Amniotic stem cell (primary cell): ENCODE measurements around the gene OTUB2.
A peak's percentile ranks its signal among the peaks of the same experiment; 100 is the strongest.

Source experiments
- DNase-seq: peaks from one replicate; lab custom pipeline; 2025; lab: John Stamatoyannopoulos, UW

OTUB2 gene

GRCh38 chr14:94021416-94022157 is 4.6 kb upstream of the OTUB2 start:
- no peak for DNase-seq

DNA sequence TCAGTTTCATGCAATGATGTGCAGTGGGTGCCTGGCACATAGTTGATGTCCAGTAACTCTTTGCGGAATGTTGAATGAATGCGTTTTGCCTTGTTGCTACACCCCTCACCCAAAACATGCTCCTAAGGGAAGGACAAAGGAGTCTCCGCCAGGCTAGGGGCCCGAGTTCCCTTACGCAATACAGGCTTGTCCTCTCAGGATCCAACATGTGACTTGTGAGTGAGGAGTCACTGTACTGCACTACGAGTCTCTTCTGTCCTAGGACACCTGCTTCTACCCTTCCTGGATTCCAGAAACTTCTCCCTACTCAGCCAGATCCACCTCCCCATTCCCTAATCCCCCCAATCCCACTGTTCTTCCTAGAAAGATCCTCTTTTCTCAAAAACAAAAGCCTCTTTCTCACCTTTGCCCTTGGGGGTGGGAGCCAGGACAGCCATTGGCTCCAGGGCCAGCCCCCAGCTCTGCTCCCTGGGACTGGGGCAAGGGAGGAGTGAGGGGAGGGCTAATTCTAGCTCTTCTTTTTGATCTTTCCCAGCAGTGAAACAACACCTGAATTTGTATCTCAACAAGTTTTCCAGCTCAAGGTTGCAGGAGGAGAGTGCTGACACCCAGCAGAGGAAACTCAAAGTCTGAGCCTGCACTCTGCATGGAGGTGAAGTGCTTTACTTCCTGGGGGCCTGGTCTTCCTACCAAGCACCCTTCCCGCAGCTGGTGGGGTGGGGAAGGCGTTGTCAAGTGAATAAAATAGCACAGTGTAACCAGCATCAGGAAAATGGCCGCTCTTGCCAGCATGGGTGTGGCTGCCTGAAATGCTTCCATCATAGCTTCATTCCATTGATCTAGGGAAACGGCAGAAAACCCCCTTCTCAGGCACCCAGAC is 3.4 kb upstream of the OTUB2 start:
- DNase-seq: no peak

DNA sequence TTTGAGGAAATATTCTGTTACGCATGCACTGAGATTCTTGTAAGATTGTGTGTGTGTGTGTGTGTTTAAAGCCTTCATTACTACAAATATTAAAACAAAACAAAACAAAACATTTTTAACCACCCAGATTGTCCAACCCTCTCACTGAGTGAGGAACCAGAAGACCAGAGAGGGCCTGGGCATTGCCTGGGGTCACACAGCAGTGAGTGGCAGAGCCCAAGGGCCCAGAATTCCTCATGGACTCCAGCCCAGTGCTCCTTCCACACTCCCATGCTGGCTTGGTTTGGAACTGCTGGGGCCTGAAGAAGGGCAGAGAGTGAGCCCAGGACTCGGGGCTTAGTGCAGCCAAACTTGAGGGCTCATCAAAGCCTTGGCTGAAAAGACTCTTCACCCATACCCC is 1.6 kb upstream of the OTUB2 start:
- DNase-seq: no peak

- DNase-seq: no peak
Observed at GRCh38 chr14:94025720-94026119, 420 bp upstream of the OTUB2 start.

- no peak for DNase-seq
Observed at GRCh38 chr14:94026889-94027469, 839 bp downstream of the OTUB2 start.

DNA sequence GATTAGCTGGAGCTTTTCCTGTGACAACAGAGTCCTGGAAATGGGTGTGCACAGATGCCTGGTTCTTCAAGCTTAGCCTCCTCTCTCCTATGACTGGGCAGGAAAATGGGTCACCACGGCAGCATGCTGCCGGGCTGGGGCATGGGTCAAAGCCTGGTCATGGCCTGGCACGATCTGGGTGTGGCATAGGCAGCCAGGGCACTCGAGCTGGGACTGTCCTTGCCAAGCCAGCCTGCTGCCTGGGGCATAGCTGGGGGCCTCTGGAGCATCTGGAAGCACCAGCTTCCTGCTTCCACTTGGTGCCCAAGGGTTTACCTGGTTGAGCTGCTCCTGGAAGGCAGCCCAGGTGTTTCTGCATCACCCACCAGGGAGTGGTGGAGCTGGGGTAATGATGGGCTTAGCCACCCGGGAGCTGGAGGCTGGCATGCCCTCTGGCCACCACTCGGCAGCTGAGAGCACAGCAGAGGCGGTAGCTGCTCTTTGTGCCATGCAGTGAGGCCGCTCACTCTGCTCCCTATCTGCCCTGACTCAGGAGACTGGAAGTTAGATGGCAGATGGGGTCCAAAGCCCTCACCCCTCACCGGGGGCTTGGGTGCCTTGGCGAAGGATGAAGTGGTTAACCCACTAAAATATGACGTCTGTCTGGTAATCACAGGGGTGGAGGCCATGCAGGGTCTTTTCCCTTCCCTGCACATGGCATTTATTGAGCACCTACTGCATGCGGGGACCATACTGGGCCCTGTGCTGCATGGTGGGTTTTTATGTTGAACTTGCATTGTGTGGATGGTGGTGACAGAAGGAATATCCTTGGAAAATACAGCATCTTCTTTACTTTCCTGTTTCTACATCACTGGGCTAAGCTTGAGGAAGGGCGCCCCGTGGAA is 1.7 kb downstream of the OTUB2 start:
- DNase-seq: no peak

GRCh38 chr14:94028450-94028826 is 2.3 kb downstream of the OTUB2 start:
- no peak for DNase-seq

DNA sequence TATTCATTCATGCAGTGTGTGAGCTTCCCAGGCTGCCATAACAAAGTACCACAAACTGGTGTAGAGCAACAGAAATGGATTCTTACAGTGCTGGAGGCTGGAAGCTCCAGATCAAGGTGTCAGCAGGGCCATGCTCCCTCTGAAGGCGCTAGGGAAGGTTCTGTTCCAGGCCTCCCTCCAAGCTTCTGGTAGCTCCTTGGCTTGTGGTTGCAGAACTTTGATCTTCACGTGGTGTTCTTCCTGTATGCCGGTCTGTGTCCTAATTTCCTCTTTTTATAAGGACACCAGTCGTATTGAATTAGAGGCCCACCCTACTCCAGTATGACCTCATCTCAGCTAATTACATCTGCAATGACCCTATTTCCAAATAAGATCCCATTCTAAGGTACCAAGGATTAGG is 3.1 kb downstream of the OTUB2 start:
- DNase-seq: no peak

GRCh38 chr14:94029671-94030203 is 3.6 kb downstream of the OTUB2 start:
- DNase-seq: no peak

DNA sequence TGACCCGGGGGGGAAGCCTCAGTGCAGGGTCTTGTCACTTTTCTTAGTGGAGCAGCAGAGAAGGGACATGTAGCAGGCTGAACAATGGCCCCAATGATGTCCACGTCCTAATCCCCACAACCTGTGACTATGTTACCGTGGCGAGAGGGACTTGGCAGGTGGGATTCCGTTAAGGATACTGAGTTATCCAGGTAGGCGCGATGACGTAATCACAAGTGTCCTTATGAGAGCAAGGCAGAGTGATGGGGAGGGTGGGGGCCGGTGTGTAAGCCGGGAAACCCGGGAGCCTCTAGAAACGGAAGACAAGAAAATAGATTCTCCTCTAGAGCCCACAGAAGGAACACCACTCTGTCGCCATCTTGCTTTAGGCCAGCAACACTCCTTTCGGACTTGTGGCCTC is 4.4 kb downstream of the OTUB2 start:
- no peak for DNase-seq

- no peak for DNase-seq
Observed at GRCh38 chr14:94031161-94031882, 5.2 kb downstream of the OTUB2 start.

DNA sequence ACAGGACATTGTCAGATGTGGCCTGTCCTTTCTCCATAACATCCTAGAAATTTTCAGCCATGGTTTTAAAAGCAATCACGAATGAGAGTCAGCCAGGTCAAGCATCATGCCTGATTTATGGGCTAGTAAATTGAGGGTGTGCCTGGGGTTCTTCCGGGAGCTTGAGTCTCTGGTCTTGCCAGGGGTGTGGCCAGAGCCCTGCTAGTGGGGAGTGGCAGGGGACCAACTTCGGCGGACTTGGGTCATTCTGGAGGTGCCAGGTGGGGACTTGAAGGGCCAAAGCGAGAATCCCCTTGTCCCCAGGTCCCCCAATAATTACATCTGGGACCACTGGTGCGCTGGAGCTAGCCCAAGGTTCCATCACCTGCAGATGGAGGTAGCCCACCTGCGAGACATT is 5.7 kb downstream of the OTUB2 start:
- no peak for DNase-seq

GRCh38 chr14:94034886-94035285 is 8.7 kb downstream of the OTUB2 start:
- DNase-seq: no peak

GRCh38 chr14:94036313-94037167 is 10.4 kb downstream of the OTUB2 start:
- DNase-seq: peak; percentile 27

GRCh38 chr14:94037954-94038353 is 11.8 kb downstream of the OTUB2 start:
- no peak for DNase-seq

DNA sequence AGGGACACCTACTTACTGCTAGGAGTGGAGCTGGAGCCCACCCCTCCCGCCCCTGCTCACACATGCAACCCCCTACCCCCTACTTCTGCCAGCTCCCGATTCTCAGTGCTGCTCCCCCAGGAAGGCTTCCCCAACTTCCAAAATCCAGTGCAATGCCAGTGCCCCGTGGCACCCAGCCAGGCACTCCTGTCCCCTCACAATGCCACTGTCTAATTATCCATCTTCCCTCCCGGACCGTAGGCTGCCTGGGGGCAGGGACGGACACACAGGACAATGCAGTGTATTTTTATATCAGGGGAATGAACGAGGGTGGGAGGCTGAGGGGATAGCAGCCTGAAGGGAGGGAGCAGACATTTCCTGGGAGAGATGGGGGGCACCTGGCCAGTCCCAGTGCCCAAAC is 12.4 kb downstream of the OTUB2 start:
- DNase-seq: no peak

DNA sequence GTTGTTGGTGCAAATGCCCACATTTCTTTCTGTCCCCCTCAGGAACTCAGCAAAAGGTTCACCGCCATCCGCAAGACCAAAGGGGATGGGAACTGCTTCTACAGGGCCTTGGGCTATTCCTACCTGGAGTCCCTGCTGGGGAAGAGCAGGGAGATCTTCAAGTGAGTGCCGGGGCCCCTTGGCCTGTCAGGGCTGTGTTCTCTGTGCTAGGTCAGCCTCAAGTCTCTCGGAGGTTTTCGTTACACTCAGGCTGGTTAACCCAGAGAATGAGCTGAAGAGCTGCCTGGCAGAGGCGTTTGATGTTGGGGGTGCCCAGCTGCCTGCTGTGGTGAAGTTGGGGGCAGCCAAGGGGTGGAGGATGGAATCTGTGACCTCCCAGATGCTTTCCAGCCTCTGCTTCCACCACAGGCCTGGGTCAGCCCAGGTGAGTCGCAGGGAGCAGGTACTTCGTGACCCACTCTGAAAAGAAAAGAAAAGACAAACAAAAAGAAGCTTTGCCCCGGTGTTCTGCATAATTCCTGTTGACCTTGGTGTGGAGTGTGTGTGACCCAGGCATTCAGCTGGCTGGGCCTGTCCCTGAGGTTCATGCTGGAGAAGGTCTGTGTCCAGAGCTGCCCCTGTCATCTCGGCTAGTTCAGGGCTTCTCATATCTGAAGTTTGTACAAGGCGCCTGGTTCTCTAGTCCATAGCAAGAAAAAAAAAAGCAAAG is 12.9 kb downstream of the OTUB2 start:
- DNase-seq: no peak

GRCh38 chr14:94040247-94040646 is 14.1 kb downstream of the OTUB2 start:
- DNase-seq: no peak

- DNase-seq: no peak
Observed at GRCh38 chr14:94040796-94041195, 14.7 kb downstream of the OTUB2 start.
